Right ventricle myocardium inferior (tissue), 1 donor: ENCODE results near the gene TMEM174. TPM values are rescaled to one million over a fixed set of nuclear protein-coding genes. Genes with fewer than 3 reads are reported as not detected.
"Not testable (repeated sequence)": the region's sequence is repeated elsewhere in the genome, so short reads cannot be mapped to it uniquely, and the experiment has no call there.

ENCODE experiments used
- ATAC-seq: fragments of 200-7000 bp; cut with Tn5 transposase; one replicate; pipeline ENCODE4 v1.9.1; 2020; ENCODE audit warnings: mild to moderate bottlenecking, moderate library complexity
- DNase-seq: peaks from one replicate; pipeline ENCODE4 v3.0.0; 2021; ENCODE audit errors: missing footprints
- intact Hi-C: fragments of 100-400 bp; cut with DNase I; formaldehyde crosslinking; loops from one replicate; pipeline ENCODE4 v1.11.0; 2022
- total RNA-seq: library from RNA; stranded (reverse); fragmentation: NEBNext Ultra II Directional; extraction: Animal tissue kit (Norgen Biotek cat#: 25700); gene quantifications from one replicate; pipeline ENCODE4 v1.2.1, GENCODE V29; 2021
- donor health status: DM: no; HTN: yes; CAD: no; lungs with severe emphysema.

The TMEM174 gene
- total RNA-seq, 1 donor from 2014 or later = not detected

DNA sequence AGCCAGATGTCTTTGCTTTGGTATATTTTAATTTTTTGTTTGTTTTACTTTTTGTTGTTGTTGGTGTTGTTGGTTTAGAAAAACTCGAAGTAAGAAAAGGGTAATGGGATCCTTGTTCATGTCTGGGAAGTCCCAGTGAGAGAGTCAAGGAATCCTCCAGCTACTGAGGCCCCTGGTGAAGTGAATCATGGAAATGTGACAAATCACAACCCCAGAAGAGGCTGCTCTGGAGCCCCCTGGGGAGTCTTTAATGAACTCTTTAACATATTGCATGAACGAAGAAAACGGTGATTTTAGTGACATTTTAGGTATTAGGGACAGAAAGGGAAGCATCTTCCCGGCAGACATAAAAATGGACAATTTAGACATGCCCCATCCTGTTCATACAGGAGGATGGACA is 41.3 kb downstream of the TMEM174 start:
- ATAC-seq (no peak), DNase-seq (no peak)
- intact Hi-C loops = no loop called here

DNA sequence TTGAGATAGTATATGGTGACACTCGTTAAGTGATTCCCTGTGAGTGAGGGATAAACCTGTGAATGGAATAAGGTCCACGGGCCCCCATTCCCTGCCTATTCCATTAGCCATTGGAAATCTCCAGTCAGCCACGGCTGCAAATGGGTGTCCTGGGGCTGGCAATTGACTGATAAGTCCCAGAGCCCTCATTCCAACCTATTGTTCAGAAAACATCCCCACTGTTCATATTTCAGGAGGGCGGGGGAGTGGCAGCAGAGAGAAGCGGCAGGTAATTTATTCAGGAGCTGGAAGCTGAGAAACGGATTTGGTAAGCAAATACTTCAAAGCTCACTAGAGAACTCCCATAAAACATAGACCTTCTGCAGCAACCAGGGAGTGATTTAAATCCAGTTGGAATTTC is 42.0 kb downstream of the TMEM174 start:
- intact Hi-C loops = no loop called here

DNA sequence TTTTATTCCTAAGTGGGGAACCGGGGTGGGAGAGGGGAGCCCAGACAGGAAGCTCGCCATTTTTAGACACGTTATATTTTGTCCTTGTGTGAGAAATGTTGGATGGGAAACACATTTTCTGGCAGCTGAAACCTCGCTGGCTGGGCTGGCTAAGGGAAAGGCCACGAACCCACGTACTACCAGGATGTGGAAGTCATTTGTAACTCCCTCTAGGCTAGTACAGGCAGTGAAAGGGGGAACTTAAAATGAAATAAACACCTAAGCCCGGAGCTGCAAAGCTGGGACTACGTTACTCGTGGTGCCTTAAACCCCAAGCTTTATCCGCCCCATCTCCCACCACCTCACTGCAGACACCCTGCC is 42.5 kb downstream of the TMEM174 start:
- DNase-seq (no peak), ATAC-seq (no peak)
- intact Hi-C loops = no loop called here

More for the DNA sequence above, 42.0 kb downstream of the TMEM174 start:
- DNase-seq (no peak), ATAC-seq (no peak)

DNA sequence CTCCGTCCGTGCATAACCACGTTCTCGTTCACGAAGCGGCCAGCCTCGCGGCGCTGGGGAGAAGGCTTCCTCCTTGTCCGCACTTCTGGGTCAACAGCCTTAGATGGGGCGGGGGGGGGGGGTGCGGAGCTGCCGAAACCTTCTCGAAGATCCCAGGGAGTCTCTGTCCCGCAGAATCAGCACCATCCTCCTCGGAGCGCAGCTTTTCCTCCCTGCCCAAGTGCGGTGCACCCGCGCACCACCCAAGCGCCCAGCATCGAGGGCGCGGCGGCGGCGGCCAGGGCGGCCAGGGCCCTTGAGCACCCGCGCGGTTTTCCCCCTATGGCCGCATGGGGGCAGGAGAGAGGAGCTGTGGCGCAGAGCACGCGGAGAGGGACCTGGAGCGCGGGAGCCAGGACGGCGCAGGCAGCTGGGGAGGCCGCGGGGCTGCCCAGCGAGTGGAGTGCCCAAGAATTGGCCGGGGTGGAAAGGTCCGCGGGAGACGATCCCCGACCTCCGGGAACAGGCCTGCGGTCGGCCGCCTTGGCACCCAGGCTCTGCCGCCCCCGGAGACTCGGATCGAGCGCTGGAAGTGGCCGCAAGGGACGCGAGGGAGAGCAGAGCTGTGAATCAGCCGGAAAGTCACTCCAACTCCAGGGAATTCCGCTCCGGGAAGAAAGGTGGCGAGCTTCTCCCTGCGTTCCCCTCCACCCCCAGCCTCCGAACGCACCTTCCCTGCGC is 43.1 kb downstream of the TMEM174 start:
- ATAC-seq (peak; percentile 96), DNase-seq (peak; percentile 80)
- intact Hi-C loops = loop anchor here (2.0 kb wide), 1 partner anchor 235 kb away; no protein-coding TSS in a partner anchor

DNA sequence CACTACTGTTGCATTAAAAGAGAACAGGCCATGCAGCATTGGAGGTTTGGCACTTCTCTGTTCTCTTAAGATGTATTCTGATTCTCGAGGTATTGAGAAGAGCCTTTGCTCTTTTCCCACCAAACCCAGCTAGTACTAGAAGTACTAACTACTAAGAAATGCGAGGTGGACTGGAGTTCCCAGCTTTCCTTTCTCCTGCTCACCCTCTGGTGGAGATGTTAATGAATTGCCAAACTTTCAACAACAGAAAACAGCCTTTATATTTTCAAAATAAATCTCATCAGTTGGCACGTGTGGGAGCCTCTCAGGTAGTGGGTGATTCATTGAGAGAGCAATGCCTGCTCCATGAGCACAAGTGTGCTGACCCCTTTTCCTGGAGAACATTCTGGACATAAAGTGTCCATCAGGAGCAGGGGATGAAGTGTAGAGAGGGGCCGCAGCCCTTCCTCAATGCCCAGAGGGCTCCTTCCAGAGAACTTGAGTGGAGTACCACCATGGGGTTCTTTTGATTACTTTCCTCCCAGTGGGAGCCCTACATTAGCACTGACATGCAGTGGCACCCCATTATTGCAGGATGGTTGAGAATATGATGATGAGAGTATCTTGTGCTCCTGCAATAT is 45.7 kb downstream of the TMEM174 start:
- ATAC-seq (no peak), DNase-seq (no peak)
- intact Hi-C loops = no loop called here

DNA sequence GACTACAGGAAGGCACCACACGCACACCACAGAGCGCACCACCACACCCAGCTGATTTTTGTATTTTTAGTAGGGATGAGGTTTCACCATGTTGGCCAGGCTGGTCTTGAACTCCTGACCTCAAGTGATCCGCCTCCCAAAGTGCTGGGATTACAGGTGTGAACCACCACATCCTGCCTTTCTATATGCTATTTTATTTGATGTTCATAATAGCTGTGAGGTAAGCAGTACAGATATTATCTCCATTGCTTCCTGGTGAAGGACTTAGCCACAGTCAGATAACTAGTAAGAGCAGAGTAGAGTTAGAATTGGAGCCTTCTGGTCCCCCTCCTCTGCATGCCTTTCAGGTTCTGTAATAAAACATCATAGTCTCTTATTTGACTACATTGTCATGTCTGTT is 46.3 kb downstream of the TMEM174 start:
- ATAC-seq, DNase-seq, intact Hi-C loops: not testable (repeated sequence)

DNA sequence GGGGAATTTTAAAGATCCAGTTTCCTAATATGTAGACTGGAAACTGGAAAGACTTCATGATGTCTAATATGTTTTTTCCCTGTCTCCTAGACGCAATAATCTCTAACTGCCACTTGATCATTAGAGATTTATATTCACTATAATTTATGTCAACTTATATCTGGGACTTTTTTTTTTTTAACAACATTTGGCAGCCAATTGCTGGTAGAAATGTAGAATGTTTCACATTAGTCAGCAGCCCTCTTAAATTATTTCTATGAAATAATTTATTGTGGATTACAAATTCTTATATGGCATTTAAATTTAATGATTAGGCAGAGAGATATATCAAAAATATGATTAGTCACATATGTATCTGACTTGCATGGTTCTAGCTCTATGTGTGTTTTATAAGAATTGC is 48.2 kb downstream of the TMEM174 start:
- intact Hi-C loops = no loop called here
- DNase-seq (no peak), ATAC-seq (no peak)

DNA sequence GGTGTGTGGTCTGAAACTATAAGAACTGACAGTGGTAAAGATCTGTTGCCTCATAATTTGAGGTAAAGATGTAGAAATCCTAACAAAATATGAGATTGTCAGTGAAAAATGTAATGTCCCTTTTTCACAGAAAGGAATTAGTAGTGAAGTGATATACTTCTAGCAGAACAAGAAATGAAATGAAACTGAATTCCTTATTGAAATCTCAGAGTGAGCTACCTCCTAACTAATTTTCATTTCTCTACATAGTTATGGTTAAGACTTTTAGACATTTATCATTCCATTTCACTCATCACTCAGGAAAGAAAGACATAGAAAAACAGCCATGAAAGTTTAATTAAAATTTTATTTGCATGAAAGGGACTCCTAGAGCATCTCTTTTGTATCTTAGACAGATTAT is 48.7 kb downstream of the TMEM174 start:
- intact Hi-C loops = no loop called here
- no peak for ATAC-seq

DNA sequence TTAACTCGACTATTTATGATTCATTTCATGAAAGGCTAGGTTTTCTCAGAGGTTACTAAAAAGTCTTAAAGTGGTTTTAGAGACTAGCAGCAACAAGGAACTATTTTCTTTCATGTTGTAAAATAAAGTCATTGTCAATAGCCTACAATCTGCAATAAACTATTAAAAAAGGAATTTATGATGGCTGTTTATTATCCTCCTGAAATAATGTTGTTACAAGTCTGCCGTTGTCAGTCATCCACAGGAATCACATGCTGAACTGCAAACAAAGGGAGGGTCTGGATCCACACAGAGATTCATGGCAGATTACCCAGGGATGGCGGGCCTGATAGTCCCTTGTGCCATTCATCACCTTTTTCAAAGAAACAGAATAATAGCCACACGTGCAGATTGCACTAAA is 49.2 kb downstream of the TMEM174 start:
- no peak for DNase-seq
- ATAC-seq = no peak
- intact Hi-C loops = no loop called here

More for the DNA sequence above, 48.7 kb downstream of the TMEM174 start:
- no peak for DNase-seq

Other genes starting within 250 kb of the TMEM174 start
- gene FCHO2, start 217.2 kb upstream of the TMEM174 start, total RNA-seq = 23.0 TPM
- gene TMEM171, start 52.6 kb upstream of the TMEM174 start, total RNA-seq = not detected